ENCODE results near the gene PSMA5. TPM values are rescaled to one million over a fixed set of nuclear protein-coding genes. Genes with fewer than 3 reads are reported as not detected.
A peak's percentile ranks its signal among the peaks of the same experiment; 100 is the strongest.
"Not testable (repeated sequence)": the region's sequence is repeated elsewhere in the genome, so short reads cannot be mapped to it uniquely, and the experiment has no call there.

PSMA5 gene
- total RNA-seq, 2 donors from 2014 or later: 117 to 122 TPM

GRCh38 chr1:109395602-109396512, 30.4 kb downstream of the PSMA5 start:
- H3K27me3 Mint-ChIP-seq (ENCODE audit: insufficient read depth): no peaks in the 10 kb centered on the region
- H3K36me3 ChIP-seq (ENCODE audit: control insufficient read depth, insufficient read depth, low read length): peaks cover 8% of the 10 kb centered on the region
- no peak overlapping the region for H3K27ac ChIP-seq (ENCODE audit: low read depth, low read length)
- H3K4me1 ChIP-seq (ENCODE audit: control insufficient read depth, insufficient read depth, low read length): peaks cover 12% of the 10 kb centered on the region
- no peaks in the 10 kb centered on the region for H3K36me3 Mint-ChIP-seq (ENCODE audit: low read depth)
- H3K9me3 ChIP-seq (ENCODE audit: control insufficient read depth, low read length): no peaks in the 10 kb centered on the region
- no peaks in the 10 kb centered on the region for H3K27me3 ChIP-seq (ENCODE audit: control insufficient read depth, insufficient read depth, low read length, poor library complexity, severe bottlenecking)
- no peak for DNase-seq
- H3K9me3 Mint-ChIP-seq: no peaks in the 10 kb centered on the region
- H3K4me3 ChIP-seq (ENCODE audit: low read length): peak overlapping the region; percentile 90
- H3K27ac Mint-ChIP-seq: no peak overlapping the region
- WGBS, 2 experiments (ENCODE audit: insufficient coverage in 1 of 2, insufficient read length in 1 of 2): 71 to 73% methylated on average over 4 to 5 of the region's 5 CpGs
- TF ChIP-seq CTCF (conservative IDR thresholded peaks at IDR 0.05): no peak
- H3K4me1 Mint-ChIP-seq: peaks cover 40% of the 10 kb centered on the region
- no peak overlapping the region for H3K9ac ChIP-seq (ENCODE audit: extremely low read depth, low read length, poor library complexity, severe bottlenecking)
- H3K4me3 Mint-ChIP-seq: peak overlapping the region; percentile 80

GRCh38 chr1:109395282-109395599, 31.0 kb downstream of the PSMA5 start:
- WGBS, 2 experiments (ENCODE audit: insufficient coverage in 1 of 2, insufficient read length in 1 of 2): 81 to 88% methylated on average over 7 to 8 of the region's 8 CpGs
- peaks cover 12% of the 10 kb centered on the region for H3K4me1 ChIP-seq (ENCODE audit: control insufficient read depth, insufficient read depth, low read length)
- DNase-seq; H3K27ac ChIP-seq (ENCODE audit: low read depth, low read length); H3K36me3 ChIP-seq (ENCODE audit: control insufficient read depth, insufficient read depth, low read length); H3K27ac Mint-ChIP-seq; H3K36me3 Mint-ChIP-seq (ENCODE audit: low read depth); H3K27me3 ChIP-seq (ENCODE audit: control insufficient read depth, insufficient read depth, low read length, poor library complexity, severe bottlenecking); H3K27me3 Mint-ChIP-seq (ENCODE audit: insufficient read depth); H3K4me3 ChIP-seq (ENCODE audit: low read length); H3K4me3 Mint-ChIP-seq; H3K9ac ChIP-seq (ENCODE audit: extremely low read depth, low read length, poor library complexity, severe bottlenecking); H3K9me3 Mint-ChIP-seq; H3K9me3 ChIP-seq (ENCODE audit: control insufficient read depth, low read length): not testable (repeated sequence)
- peaks cover 40% of the 10 kb centered on the region for H3K4me1 Mint-ChIP-seq

- no peaks in the 10 kb centered on the region for H3K9me3 Mint-ChIP-seq
- Histone ChIP-seq H3K4me1 (ENCODE audit: control insufficient read depth, insufficient read depth, low read length) (peaks cover 12% of the 10 kb centered on the region), H3K4me3 (ENCODE audit: low read length) (no peak overlapping the region), H3K9me3 (ENCODE audit: control insufficient read depth, low read length) (no peaks in the 10 kb centered on the region), H3K27ac (ENCODE audit: low read depth, low read length) (no peak overlapping the region), H3K36me3 (ENCODE audit: control insufficient read depth, insufficient read depth, low read length) (peaks cover 3% of the 10 kb centered on the region), H3K9ac (ENCODE audit: extremely low read depth, low read length, poor library complexity, severe bottlenecking) (no peak overlapping the region), H3K27me3 (ENCODE audit: control insufficient read depth, insufficient read depth, low read length, poor library complexity, severe bottlenecking) (no peaks in the 10 kb centered on the region)
- no peak for TF ChIP-seq CTCF (conservative IDR thresholded peaks at IDR 0.05)
- 86 to 95% methylated on average over 2 to 5 of the region's 5 CpGs for WGBS, 2 experiments (ENCODE audit: insufficient coverage in 1 of 2, insufficient read length in 1 of 2)
- peaks cover 40% of the 10 kb centered on the region for H3K4me1 Mint-ChIP-seq
- H3K27me3 Mint-ChIP-seq (ENCODE audit: insufficient read depth): no peaks in the 10 kb centered on the region
- no peak for DNase-seq
- H3K4me3 Mint-ChIP-seq: no peak overlapping the region
- H3K36me3 Mint-ChIP-seq (ENCODE audit: low read depth): no peaks in the 10 kb centered on the region
- no peak overlapping the region for H3K27ac Mint-ChIP-seq
Measured at GRCh38 chr1:109394591-109395281, 31.5 kb downstream of the PSMA5 start.

Measured in endodermal cell (in vitro differentiated cells).